Adipose tissue (tissue), 3 donors: Measurements from ENCODE around the gene KCNH2. TPM values are rescaled to one million over a fixed set of nuclear protein-coding genes. Genes with fewer than 3 reads are reported as not detected.

Source experiments
- H3K27ac ChIP-seq: one replicate; pipeline ENCODE4 v1.5.1; 2013; ENCODE audit warnings: low read depth, low read length
- WGBS, 3 donors: extraction: QIAGEN DNeasy Blood & Tissue Kit; methylation state at CpG; one replicate each; pipeline ENCODE4 v1.1.7; 2013; 5-methylcytosine and 5-hydroxymethylcytosine counted together
- polyA plus RNA-seq, 3 donors: library from polyadenylated mRNA; stranded (reverse); fragments of 200-250 nt; gene quantifications; one replicate each; pipeline ENCODE4 v1.2.3, GENCODE V29; 2013
- donor health status: healthy with polysubstance abuse.
- donor health status: Bipolar disorder and iron deficiency.
- donor health status: healthy.

Gene KCNH2
- polyA plus RNA-seq, 3 donors, result 0.19 to 3.4 (median 0.22) TPM

DNA sequence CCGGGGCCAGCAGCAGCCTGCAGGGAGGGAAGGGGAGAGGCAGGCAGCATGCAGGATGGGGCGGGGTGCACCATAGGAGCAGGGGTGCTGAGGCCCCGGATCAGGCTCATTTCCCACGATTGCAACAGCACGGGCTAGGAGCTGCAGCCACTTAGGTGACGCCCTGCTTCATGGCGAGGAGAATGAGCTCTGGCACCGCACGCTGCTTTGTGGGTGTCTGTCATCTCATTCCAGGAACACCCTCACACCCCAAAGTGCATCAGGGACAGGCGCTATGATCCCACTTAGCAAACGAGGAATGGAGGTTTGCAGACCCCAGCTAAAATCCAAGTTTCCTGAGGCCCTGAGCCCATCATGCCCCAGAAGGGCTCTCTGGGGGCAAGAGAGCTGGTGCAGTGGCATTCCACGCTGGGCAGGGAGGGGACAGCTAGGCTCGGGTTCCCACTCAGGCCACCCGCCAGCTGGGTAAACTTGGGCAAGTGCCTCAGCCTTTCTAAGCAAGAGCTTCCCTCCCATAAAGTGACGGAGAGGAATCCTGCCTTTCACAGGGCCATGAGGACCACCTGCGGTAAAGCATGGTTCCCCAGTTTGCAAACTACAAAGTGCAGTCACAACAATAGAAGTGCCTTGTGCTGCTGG is 9.3 kb downstream of the KCNH2 start:
- H3K27ac ChIP-seq, result no peak overlapping the region
- WGBS, 3 donors, result 54 to 57% (median 55%) methylated on average over 16 of the region's 16 CpGs

- 81 to 87% (median 85%) methylated on average over 15 of the region's 15 CpGs for WGBS, 3 donors
- H3K27ac ChIP-seq, result no peak overlapping the region
Observed at GRCh38 chr7:150968056-150968733, 9.9 kb downstream of the KCNH2 start.

GRCh38 chr7:150967349-150967748 is 10.8 kb downstream of the KCNH2 start:
- H3K27ac ChIP-seq, result no peak overlapping the region
- 58 to 81% (median 75%) methylated on average over 6 of the region's 6 CpGs for WGBS, 3 donors

DNA sequence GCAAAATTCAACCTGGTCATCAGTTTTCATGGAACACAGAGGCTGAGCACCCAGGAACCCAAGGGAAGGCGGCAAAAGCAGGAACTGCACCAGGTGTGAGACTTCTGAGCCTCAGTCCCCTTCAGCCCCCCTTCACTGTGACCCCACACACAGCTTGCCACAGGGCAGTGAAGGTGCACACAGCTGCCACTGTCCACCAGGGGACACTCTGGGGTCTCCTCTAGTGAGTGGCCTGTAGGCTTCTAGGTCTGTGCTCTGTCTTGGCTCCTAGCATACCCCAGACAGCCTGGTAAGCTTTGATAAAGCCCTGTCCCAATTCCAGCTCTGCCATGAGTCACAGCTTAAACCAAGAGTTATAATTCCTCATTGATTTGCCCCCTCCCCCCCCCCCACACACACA is 12.1 kb downstream of the KCNH2 start:
- H3K27ac ChIP-seq, result no peak overlapping the region
- WGBS, 3 donors, result 75 to 93% (median 91%) methylated on average over 1 of the region's 1 CpG

DNA sequence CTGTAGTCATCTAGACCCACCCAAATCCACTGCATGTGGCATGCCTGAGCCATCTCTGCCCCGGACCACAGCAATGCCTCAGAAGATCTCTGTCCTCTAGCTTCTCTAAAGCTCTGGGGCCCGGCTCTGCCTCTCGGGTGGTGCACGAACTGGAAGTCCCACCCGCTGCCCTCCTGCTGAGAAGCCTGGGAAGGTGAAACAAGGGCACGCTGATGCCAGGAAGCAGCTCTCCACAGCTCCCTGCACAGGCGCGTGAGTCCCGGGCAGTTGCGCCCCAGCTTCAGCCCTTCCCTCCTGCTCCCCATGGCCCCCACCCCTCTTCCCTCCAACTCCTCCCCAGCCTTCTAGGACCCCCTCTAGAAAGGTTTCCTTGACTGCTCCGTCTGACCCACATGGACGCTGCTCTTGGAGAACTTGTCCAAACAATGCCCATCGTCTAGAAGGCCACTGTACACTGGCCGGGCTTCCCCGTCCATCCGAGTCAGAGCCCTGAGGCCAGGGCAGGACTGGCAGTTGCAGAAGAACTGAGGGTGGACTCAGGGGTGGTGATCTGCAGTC is 12.8 kb downstream of the KCNH2 start:
- no peak overlapping the region for H3K27ac ChIP-seq
- WGBS, 3 donors, result 73 to 80% (median 77%) methylated on average over 16 of the region's 16 CpGs

GRCh38 chr7:150964593-150965111 is 13.5 kb downstream of the KCNH2 start:
- WGBS, 3 donors, result 49 to 70% (median 50%) methylated on average over 16 of the region's 16 CpGs
- H3K27ac ChIP-seq, result no peak overlapping the region

GRCh38 chr7:150963707-150964559 is 14.2 kb downstream of the KCNH2 start:
- no peak overlapping the region for H3K27ac ChIP-seq
- 78 to 87% (median 81%) methylated on average over 18 of the region's 18 CpGs for WGBS, 3 donors

DNA sequence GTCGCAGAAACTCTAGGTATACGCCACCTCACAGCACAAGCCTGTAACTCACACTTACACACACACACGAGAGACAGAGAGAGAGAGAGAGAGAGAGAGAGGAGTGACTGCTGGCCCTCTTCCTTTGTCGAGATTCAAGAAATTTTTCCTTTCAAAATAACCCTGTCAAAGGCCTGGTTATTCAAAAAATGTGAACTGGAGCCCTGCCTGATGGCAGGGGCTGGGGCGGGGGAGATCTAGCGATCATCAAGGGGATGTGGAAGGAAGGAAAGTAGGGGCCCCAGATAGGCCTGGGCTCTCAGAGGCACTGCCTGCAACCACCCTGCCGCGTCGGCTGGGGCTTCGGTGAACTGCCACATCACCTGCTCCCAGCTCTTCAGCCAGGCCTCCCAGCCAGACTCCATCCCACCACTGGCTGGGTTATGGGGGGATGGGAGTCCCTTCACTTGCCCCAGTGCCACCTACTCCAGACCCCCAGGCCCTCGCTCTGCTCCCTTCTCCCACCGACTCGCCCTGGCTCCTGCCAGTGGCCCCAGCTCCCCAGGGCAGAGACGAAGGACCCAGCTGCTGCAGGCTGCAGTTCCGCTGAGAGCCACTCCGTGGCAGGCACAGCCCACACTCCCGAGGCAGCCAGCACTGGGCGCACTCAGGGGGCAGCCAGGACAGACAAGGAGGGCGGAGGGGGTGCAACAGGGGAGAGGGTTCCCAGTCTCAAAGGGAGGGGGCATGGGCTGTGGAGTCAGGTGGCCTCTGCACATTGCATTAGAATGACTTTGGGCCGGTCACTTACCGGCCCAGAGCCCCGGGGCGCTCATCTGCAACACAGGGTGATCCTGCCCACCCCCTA is 15.3 kb downstream of the KCNH2 start:
- H3K27ac ChIP-seq, result no peak overlapping the region
- 35 to 39% (median 35%) methylated on average over 23 of the region's 23 CpGs for WGBS, 3 donors

GRCh38 chr7:150962290-150962552 is 15.9 kb downstream of the KCNH2 start:
- H3K27ac ChIP-seq, result no peak overlapping the region
- WGBS, 3 donors, result 53 to 62% (median 59%) methylated on average over 2 of the region's 2 CpGs

- 73 to 86% (median 81%) methylated on average over 17 of the region's 17 CpGs for WGBS, 3 donors
- no peak overlapping the region for H3K27ac ChIP-seq
Observed at GRCh38 chr7:150961510-150962289, 16.4 kb downstream of the KCNH2 start.

- WGBS, 3 donors, result 55 to 74% (median 67%) methylated on average over 24 of the region's 24 CpGs
- H3K27ac ChIP-seq, result no peak overlapping the region
Observed at GRCh38 chr7:150959739-150960734, 18.1 kb downstream of the KCNH2 start.

DNA sequence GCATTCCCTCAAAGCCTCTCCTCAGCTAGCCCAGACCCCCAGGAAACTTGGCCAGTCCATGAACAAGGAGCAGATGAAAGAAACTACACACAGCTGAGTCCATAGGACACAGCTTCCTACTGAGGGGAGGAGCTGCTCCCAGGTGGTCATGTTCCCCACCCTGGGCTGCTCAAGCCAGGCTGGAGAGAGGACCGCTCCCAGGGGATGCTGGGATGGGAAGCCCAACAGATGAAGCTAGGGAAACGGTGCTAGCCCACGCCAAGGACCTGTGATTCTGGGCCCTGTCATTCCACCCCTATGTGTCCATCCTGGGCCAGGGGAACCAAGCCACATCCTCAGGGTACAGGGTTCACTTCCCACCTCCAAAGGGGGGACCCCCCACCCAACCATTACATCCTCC is 19.0 kb downstream of the KCNH2 start:
- 52 to 90% (median 83%) methylated on average over 3 of the region's 3 CpGs for WGBS, 3 donors
- H3K27ac ChIP-seq, result no peak overlapping the region

DNA sequence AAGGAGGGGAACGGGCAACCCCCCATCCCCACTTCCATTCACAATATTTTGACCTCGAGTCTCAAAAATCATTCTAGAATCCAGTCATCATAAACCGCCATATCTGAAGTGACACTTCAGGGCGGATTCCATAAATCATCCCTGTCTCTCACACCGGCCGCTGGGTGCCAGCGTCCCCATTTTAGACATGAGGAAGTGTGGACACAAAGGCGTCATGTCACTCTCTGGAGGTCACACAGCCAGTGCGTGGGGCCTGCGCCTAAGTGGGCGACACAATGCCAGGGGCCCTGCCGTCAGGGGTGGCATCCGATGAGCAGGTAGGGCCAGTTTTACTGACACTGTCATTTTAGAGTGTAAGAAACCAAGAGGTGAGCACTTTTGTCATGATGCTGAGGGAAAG is 19.5 kb downstream of the KCNH2 start:
- H3K27ac ChIP-seq, result no peak overlapping the region
- 56 to 73% (median 66%) methylated on average over 13 of the region's 13 CpGs for WGBS, 3 donors

GRCh38 chr7:150958062-150958552 is 20.0 kb downstream of the KCNH2 start:
- 30 to 42% (median 41%) methylated on average over 72 to 74 of the region's 74 CpGs for WGBS, 3 donors

GRCh38 chr7:150957133-150958020 is 20.7 kb downstream of the KCNH2 start:
- 80 to 83% (median 81%) methylated on average over 26 of the region's 26 CpGs for WGBS, 3 donors

More at GRCh38 chr7:150958062-150958552, 20.0 kb downstream of the KCNH2 start:
- H3K27ac ChIP-seq, result no peak overlapping the region

More at GRCh38 chr7:150957133-150958020, 20.7 kb downstream of the KCNH2 start:
- H3K27ac ChIP-seq, result no peak overlapping the region
